ENCODE results near the gene PHOX2A.

DNA sequence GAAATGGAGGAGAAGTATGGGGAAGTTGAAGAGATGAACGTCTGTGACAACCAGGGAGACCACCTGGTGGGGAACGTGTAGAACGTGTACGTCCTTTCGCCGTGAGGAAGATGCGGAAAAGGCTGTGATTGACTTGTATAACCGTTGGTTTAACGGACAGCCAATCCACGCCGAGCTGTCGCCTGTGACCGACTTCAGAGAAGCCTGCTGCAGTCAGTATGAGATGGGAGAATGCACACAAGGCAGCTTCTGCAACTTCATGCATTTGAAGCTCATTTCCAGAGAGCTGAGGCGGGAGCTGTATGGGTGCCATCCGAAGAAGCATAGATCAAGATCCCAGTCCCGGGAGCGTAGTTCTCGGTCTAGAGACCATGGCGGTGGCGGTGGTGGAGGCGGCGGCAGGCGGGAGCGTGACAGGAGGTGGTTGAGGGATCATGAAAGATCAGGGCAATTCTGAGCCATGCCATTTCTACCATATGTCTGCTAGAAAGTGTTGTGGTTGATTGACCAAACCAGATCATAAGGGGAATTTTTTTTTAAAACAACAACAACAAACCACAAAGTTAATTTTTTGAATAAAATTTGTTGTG is 36.8 kb upstream of the PHOX2A start:
- TF ChIP-seq, protein P1, sequence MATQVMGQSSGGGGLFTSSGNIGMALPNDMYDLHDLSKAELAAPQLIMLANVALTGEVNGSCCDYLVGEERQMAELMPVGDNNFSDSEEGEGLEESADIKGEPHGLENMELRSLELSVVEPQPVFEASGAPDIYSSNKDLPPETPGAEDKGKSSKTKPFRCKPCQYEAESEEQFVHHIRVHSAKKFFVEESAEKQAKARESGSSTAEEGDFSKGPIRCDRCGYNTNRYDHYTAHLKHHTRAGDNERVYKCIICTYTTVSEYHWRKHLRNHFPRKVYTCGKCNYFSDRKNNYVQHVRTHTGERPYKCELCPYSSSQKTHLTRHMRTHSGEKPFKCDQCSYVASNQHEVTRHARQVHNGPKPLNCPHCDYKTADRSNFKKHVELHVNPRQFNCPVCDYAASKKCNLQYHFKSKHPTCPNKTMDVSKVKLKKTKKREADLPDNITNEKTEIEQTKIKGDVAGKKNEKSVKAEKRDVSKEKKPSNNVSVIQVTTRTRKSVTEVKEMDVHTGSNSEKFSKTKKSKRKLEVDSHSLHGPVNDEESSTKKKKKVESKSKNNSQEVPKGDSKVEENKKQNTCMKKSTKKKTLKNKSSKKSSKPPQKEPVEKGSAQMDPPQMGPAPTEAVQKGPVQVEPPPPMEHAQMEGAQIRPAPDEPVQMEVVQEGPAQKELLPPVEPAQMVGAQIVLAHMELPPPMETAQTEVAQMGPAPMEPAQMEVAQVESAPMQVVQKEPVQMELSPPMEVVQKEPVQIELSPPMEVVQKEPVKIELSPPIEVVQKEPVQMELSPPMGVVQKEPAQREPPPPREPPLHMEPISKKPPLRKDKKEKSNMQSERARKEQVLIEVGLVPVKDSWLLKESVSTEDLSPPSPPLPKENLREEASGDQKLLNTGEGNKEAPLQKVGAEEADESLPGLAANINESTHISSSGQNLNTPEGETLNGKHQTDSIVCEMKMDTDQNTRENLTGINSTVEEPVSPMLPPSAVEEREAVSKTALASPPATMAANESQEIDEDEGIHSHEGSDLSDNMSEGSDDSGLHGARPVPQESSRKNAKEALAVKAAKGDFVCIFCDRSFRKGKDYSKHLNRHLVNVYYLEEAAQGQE (IDR thresholded peaks at IDR 0.05; ENCODE audit: insufficient read depth in 1 of 2, low read depth in 2 of 2, low read length in 2 of 2) = no peak
- TF ChIP-seq POLR2AphosphoS5 (IDR thresholded peaks at IDR 0.05; ENCODE audit: low read depth, low read length) = no peak
- TF ChIP-seq TAF1 (IDR thresholded peaks at IDR 0.05; ENCODE audit: borderline replicate concordance, insufficient read depth, low read length) = no peak
- no peak for TF ChIP-seq SIN3A (IDR thresholded peaks at IDR 0.05; ENCODE audit: borderline replicate concordance, insufficient read depth, low read length)
- no peak for TF ChIP-seq FOXP2 (optimal IDR thresholded peaks at IDR 0.05; ENCODE audit: borderline replicate concordance, extremely low read depth, extremely low read length, insufficient read depth)
